ENCODE results near the gene OR2M4. TPM values are rescaled to one million over a fixed set of nuclear protein-coding genes. Genes with fewer than 3 reads are reported as not detected.

The OR2M4 gene, protein sequence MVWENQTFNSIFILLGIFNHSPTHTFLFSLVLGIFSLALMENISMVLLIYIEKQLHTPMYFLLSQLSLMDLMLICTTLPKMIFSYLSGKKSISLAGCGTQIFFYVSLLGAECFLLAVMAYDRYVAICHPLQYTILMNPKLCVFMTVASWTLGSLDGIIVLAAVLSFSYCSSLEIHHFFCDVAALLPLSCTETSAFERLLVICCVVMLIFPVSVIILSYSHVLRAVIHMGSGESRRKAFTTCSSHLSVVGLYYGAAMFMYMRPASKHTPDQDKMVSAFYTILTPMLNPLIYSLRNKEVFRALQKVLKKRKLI
- not detected for polyA plus RNA-seq (2013, experiment 1 of 2)
- polyA plus RNA-seq (2013, experiment 2 of 2): not detected

- Histone ChIP-seq H2AFZ (ENCODE audit: low read depth, low read length) (no peak within 1 kb of the TSS), H3K14ac (ENCODE audit: low read length in 2 of 2) (no peak within 1 kb of the TSS), H2BK15ac (ENCODE audit: low read depth, poor library complexity, severe bottlenecking) (no peak within 1 kb of the TSS), H3K9ac (ENCODE audit: low read length) (no peak within 1 kb of the TSS), H3K4ac (ENCODE audit: low read depth in 1 of 2, low read length in 2 of 2) (no peak within 1 kb of the TSS), H4K8ac (ENCODE audit: low read length) (no peak within 1 kb of the TSS), H3K23ac (ENCODE audit: low read length in 2 of 2) (no peak within 1 kb of the TSS), H3K79me1 (replicated peaks; ENCODE audit: low read length, poor library complexity, severe bottlenecking) (no peaks in the 10 kb centered on the region), H3K36me3 (ENCODE audit: control insufficient read depth in 1 of 2, insufficient read depth in 2 of 2, low read depth in 1 of 2, low read length in 2 of 2) (no peaks in the 10 kb centered on the region), H3K27me3 (ENCODE audit: control insufficient read depth in 1 of 2, insufficient read depth in 1 of 2, low read length in 2 of 2) (no peaks in the 10 kb centered on the region), H3K9me3 (ENCODE audit: control insufficient read depth, low read length) (peaks cover 32% of the 10 kb centered on the region), H3K27ac (ENCODE audit: low read length, poor library complexity, severe bottlenecking) (no peak within 1 kb of the TSS), H4K91ac (ENCODE audit: low read length) (no peak within 1 kb of the TSS), H3K4me2 (ENCODE audit: low read length, poor library complexity, severe bottlenecking) (no peak within 1 kb of the TSS), H2BK120ac (ENCODE audit: low read depth, low read length) (no peak within 1 kb of the TSS), H3K4me1 (ENCODE audit: control insufficient read depth, insufficient read depth, low read depth, low read length) (peaks cover 5% of the 10 kb centered on the region), H2AK5ac (ENCODE audit: low read length, severe bottlenecking) (no peak within 1 kb of the TSS), H2BK12ac (ENCODE audit: low read length in 2 of 2) (no peak within 1 kb of the TSS), H3K4me3 (ENCODE audit: insufficient read depth in 1 of 2, low read depth in 1 of 2, low read length in 2 of 2) (no peak within 1 kb of the TSS), H3K18ac (ENCODE audit: low read depth in 1 of 2, low read length in 2 of 2) (no peak within 1 kb of the TSS), H2BK5ac (ENCODE audit: low read depth, low read length, poor library complexity, severe bottlenecking) (no peak within 1 kb of the TSS)
- 31% methylated on average over 1 of the region's 2 CpGs for WGBS
- DNase-seq: no peak
These were observed at the start of gene OR2M4 for GRCh38 chr1:248231117-248231516. OR2M4 (plus strand) TSS chr1:248231417; CDS start chr1:248238929, 7,512 bp downstream.

- Histone ChIP-seq H2BK120ac (ENCODE audit: low read depth, low read length) (no peak overlapping the region), H3K27ac (ENCODE audit: low read length, poor library complexity, severe bottlenecking) (no peak overlapping the region), H3K27me3 (ENCODE audit: control insufficient read depth in 1 of 2, insufficient read depth in 1 of 2, low read length in 2 of 2) (no peaks in the 10 kb centered on the region), H4K91ac (ENCODE audit: low read length) (no peak overlapping the region), H3K4me1 (ENCODE audit: control insufficient read depth, insufficient read depth, low read depth, low read length) (no peaks in the 10 kb centered on the region), H2AK5ac (ENCODE audit: low read length, severe bottlenecking) (no peak overlapping the region), H3K36me3 (ENCODE audit: control insufficient read depth in 1 of 2, insufficient read depth in 2 of 2, low read depth in 1 of 2, low read length in 2 of 2) (no peaks in the 10 kb centered on the region), H3K4me2 (ENCODE audit: low read length, poor library complexity, severe bottlenecking) (no peak overlapping the region), H3K4ac (ENCODE audit: low read depth in 1 of 2, low read length in 2 of 2) (no peak overlapping the region), H4K8ac (ENCODE audit: low read length) (no peak overlapping the region), H3K18ac (ENCODE audit: low read depth in 1 of 2, low read length in 2 of 2) (no peak overlapping the region), H3K79me1 (replicated peaks; ENCODE audit: low read length, poor library complexity, severe bottlenecking) (no peaks in the 10 kb centered on the region), H2BK12ac (ENCODE audit: low read length in 2 of 2) (no peak overlapping the region), H2AFZ (ENCODE audit: low read depth, low read length) (no peak overlapping the region), H2BK15ac (ENCODE audit: low read depth, poor library complexity, severe bottlenecking) (no peak overlapping the region), H3K4me3 (ENCODE audit: insufficient read depth in 1 of 2, low read depth in 1 of 2, low read length in 2 of 2) (no peak overlapping the region), H3K9ac (ENCODE audit: low read length) (no peak overlapping the region), H3K14ac (ENCODE audit: low read length in 2 of 2) (no peak overlapping the region), H2BK5ac (ENCODE audit: low read depth, low read length, poor library complexity, severe bottlenecking) (no peak overlapping the region), H3K9me3 (ENCODE audit: control insufficient read depth, low read length) (peaks cover 21% of the 10 kb centered on the region), H3K23ac (ENCODE audit: low read length in 2 of 2) (no peak overlapping the region)
- 37% methylated on average over 4 of the region's 7 CpGs for WGBS
- no peak for DNase-seq
These were observed 47.2 kb upstream of the OR2M4 start for GRCh38 chr1:248183996-248184395.

- no peak for DNase-seq
- H3K9me3 ChIP-seq (ENCODE audit: control insufficient read depth, low read length): peaks cover 17% of the 10 kb centered on the region
- no peak overlapping the region for H3K14ac ChIP-seq (ENCODE audit: low read length in 2 of 2)
- no peak overlapping the region for H2BK5ac ChIP-seq (ENCODE audit: low read depth, low read length, poor library complexity, severe bottlenecking)
- H4K8ac ChIP-seq (ENCODE audit: low read length): no peak overlapping the region
- H3K79me1 ChIP-seq (replicated peaks; ENCODE audit: low read length, poor library complexity, severe bottlenecking): no peaks in the 10 kb centered on the region
- no peak overlapping the region for H2BK12ac ChIP-seq (ENCODE audit: low read length in 2 of 2)
- no peak overlapping the region for H2AK5ac ChIP-seq (ENCODE audit: low read length, severe bottlenecking)
- H3K4me1 ChIP-seq (ENCODE audit: control insufficient read depth, insufficient read depth, low read depth, low read length): no peaks in the 10 kb centered on the region
- no peak overlapping the region for H3K23ac ChIP-seq (ENCODE audit: low read length in 2 of 2)
- H4K91ac ChIP-seq (ENCODE audit: low read length): no peak overlapping the region
- no peak overlapping the region for H3K27ac ChIP-seq (ENCODE audit: low read length, poor library complexity, severe bottlenecking)
- no peaks in the 10 kb centered on the region for H3K27me3 ChIP-seq (ENCODE audit: control insufficient read depth in 1 of 2, insufficient read depth in 1 of 2, low read length in 2 of 2)
- H3K4ac ChIP-seq (ENCODE audit: low read depth in 1 of 2, low read length in 2 of 2): no peak overlapping the region
- no peak overlapping the region for H2AFZ ChIP-seq (ENCODE audit: low read depth, low read length)
- no peaks in the 10 kb centered on the region for H3K36me3 ChIP-seq (ENCODE audit: control insufficient read depth in 1 of 2, insufficient read depth in 2 of 2, low read depth in 1 of 2, low read length in 2 of 2)
- no peak overlapping the region for H3K4me3 ChIP-seq (ENCODE audit: insufficient read depth in 1 of 2, low read depth in 1 of 2, low read length in 2 of 2)
- no peak overlapping the region for H3K18ac ChIP-seq (ENCODE audit: low read depth in 1 of 2, low read length in 2 of 2)
- no peak overlapping the region for H2BK15ac ChIP-seq (ENCODE audit: low read depth, poor library complexity, severe bottlenecking)
- 52% methylated on average over 3 of the region's 3 CpGs for WGBS
- H2BK120ac ChIP-seq (ENCODE audit: low read depth, low read length): no peak overlapping the region
- H3K4me2 ChIP-seq (ENCODE audit: low read length, poor library complexity, severe bottlenecking): no peak overlapping the region
- H3K9ac ChIP-seq (ENCODE audit: low read length): no peak overlapping the region
These were observed 43.9 kb upstream of the OR2M4 start for GRCh38 chr1:248187363-248187762.

DNA sequence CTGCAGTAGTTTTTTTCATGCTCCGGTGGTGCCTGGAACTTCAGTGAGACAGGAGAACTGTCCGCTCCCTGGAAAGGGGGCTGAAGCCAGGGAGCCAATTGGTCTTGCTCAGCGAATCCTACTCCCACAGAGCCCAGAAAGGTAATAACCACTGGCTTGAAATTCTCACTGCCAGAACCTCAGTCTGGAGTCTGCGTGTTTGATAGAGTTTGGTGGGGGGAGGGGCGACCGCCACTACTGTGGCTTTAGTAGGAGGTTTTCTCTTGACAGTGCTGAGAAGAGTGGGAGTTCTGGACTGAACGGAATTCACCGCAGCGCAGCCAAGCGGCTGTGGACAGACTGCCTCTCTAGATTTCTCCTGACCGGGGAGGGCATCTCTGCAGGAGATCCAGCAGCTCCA, 42.2 kb upstream of the OR2M4 start:
- Histone ChIP-seq H3K36me3 (ENCODE audit: control insufficient read depth in 1 of 2, insufficient read depth in 2 of 2, low read depth in 1 of 2, low read length in 2 of 2) (no peaks in the 10 kb centered on the region), H2BK12ac (ENCODE audit: low read length in 2 of 2) (no peak overlapping the region), H3K27ac (ENCODE audit: low read length, poor library complexity, severe bottlenecking) (no peak overlapping the region), H3K14ac (ENCODE audit: low read length in 2 of 2) (no peak overlapping the region), H3K18ac (ENCODE audit: low read depth in 1 of 2, low read length in 2 of 2) (no peak overlapping the region), H3K9ac (ENCODE audit: low read length) (no peak overlapping the region), H3K79me1 (replicated peaks; ENCODE audit: low read length, poor library complexity, severe bottlenecking) (no peaks in the 10 kb centered on the region), H3K27me3 (ENCODE audit: control insufficient read depth in 1 of 2, insufficient read depth in 1 of 2, low read length in 2 of 2) (no peaks in the 10 kb centered on the region), H3K4me3 (ENCODE audit: insufficient read depth in 1 of 2, low read depth in 1 of 2, low read length in 2 of 2) (no peak overlapping the region), H3K4me1 (ENCODE audit: control insufficient read depth, insufficient read depth, low read depth, low read length) (no peaks in the 10 kb centered on the region), H3K9me3 (ENCODE audit: control insufficient read depth, low read length) (peaks cover 17% of the 10 kb centered on the region), H2BK15ac (ENCODE audit: low read depth, poor library complexity, severe bottlenecking) (no peak overlapping the region), H2AK5ac (ENCODE audit: low read length, severe bottlenecking) (no peak overlapping the region), H4K8ac (ENCODE audit: low read length) (no peak overlapping the region), H4K91ac (ENCODE audit: low read length) (no peak overlapping the region), H2AFZ (ENCODE audit: low read depth, low read length) (no peak overlapping the region), H3K4ac (ENCODE audit: low read depth in 1 of 2, low read length in 2 of 2) (no peak overlapping the region), H3K23ac (ENCODE audit: low read length in 2 of 2) (no peak overlapping the region), H2BK5ac (ENCODE audit: low read depth, low read length, poor library complexity, severe bottlenecking) (no peak overlapping the region), H3K4me2 (ENCODE audit: low read length, poor library complexity, severe bottlenecking) (no peak overlapping the region), H2BK120ac (ENCODE audit: low read depth, low read length) (no peak overlapping the region)
- no peak for DNase-seq
- WGBS: 83% methylated on average over 10 of the region's 11 CpGs

All from mesenchymal stem cell (in vitro differentiated cells and primary cell).